PFSK-1 (cell line): ENCODE data around the gene ONECUT1.

ENCODE experiments used
- POLR2AphosphoS5 ChIP-seq: IDR thresholded peaks from 2 replicates; pipeline ENCODE4 v1.6.1; 2012; ENCODE audit warnings: low read depth, mild to moderate bottlenecking, control low read depth, low read length, moderate library complexity
- SIN3A ChIP-seq: IDR thresholded peaks from 2 replicates; pipeline ENCODE4 v1.6.1; 2012; ENCODE audit warnings: mild to moderate bottlenecking, low read length, moderate library complexity, borderline replicate concordance; ENCODE audit not compliant: insufficient read depth

DNA sequence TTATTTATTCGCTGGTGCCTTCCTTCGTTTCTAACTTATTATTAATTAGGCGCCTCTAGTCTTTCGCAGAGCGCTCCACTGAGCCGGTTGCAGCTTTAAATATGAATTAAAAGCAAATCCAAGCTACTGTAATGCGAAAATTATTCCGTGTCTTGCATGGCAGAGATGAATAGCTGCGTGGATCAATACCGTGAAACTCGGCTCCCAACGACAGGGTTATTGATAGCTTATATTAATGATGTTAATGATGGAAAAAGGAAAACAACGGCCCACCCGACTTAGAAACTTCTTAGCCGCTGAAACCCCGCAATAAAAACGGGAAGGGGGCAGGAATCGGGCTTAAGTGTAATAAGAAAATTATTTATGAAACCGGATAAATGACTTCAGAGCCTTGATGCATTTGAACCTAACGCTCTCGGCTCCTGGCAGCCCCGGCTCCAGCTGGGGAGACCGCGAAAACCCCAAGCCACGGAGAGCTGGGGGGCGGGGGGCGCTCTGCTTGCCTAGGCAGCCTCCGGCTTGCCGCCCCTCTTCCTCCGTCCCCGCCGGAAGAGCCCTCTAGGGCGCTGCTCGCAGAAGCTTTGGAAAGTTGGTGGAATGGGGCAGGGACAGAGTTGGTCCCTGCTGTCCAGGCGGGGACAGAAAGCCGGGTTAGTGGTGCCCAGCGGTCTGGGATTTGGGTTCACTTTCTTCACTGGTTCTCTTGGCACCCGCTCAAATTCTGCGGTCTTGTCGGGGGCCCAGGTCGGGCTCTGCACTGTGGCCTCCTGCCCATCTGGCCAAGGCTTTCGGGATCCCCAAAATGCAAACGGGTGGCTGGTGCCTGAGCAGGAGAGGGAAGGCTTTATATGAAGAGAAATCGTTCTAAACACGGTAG, 7.7 kb upstream of the ONECUT1 start:
- TF ChIP-seq SIN3A (no peak), POLR2AphosphoS5 (no peak)
